Calu3 (cell line): Measurements from ENCODE around the gene RASGRF2. TPM values are rescaled to one million over a fixed set of nuclear protein-coding genes. Genes with fewer than 3 reads are reported as not detected.

Source experiments
- BruUV-seq: library from RNA; stranded (reverse); fragments of 400-500 nt; replicated peaks from 2 replicates; lab custom pipeline; 2021; lab: Mats Ljungman, UMichigan
- CTCF ChIA-PET: fragments of 300-600 bp; sonication (Branson Sonifier 250); formaldehyde crosslinking; loops from one replicate; lab custom pipeline; 2022; ENCODE audit warnings: antibody characterized with exemption; lab: Charles Lee
- DNase-seq: peaks from one replicate; pipeline ENCODE4 v3.0.0; 2022
- H3K27ac Mint-ChIP-seq: one replicate; pipeline ENCODE4 v1.8.0; 2022; ENCODE audit warnings: mixed read lengths; ENCODE audit not compliant: unreplicated experiment
- H3K27me3 Mint-ChIP-seq: one replicate; pipeline ENCODE4 v1.8.0; 2022; ENCODE audit warnings: mixed read lengths; ENCODE audit not compliant: unreplicated experiment
- H3K36me3 Mint-ChIP-seq: one replicate; pipeline ENCODE4 v1.8.0; 2022; ENCODE audit warnings: mild to moderate bottlenecking, moderate library complexity, mixed read lengths; ENCODE audit not compliant: insufficient read depth, unreplicated experiment
- H3K4me1 Mint-ChIP-seq: one replicate; pipeline ENCODE4 v1.8.0; 2022; ENCODE audit warnings: mild to moderate bottlenecking, low read depth, mixed read lengths; ENCODE audit not compliant: unreplicated experiment
- H3K4me3 Mint-ChIP-seq: one replicate; pipeline ENCODE4 v1.8.0; 2022; ENCODE audit warnings: mild to moderate bottlenecking, low read depth, moderate library complexity, mixed read lengths; ENCODE audit not compliant: unreplicated experiment
- H3K9me3 Mint-ChIP-seq: one replicate; pipeline ENCODE4 v1.8.0; 2022; ENCODE audit warnings: low read depth, mixed read lengths; ENCODE audit not compliant: unreplicated experiment
- intact Hi-C: fragments of 100-400 bp; cut with micrococcal nuclease; formaldehyde crosslinking; loops from one replicate; pipeline ENCODE4 v1.10.0; 2022; ENCODE audit not compliant: unreplicated experiment
- total RNA-seq: library from RNA; stranded (reverse); gene quantifications from 2 replicates; pipeline ENCODE4 v1.2.3, GENCODE V29; 2022
- TF ChIP-seq, protein P1 (sequence below): fragments of 200-600 bp; IDR thresholded peaks from one replicate; pipeline ENCODE4 v1.8.0; 2022; ENCODE audit warnings: antibody characterized with exemption; ENCODE audit not compliant: unreplicated experiment

The RASGRF2 gene
- total RNA-seq, 1 experiment from 2014 or later: 27.7 TPM

DNA sequence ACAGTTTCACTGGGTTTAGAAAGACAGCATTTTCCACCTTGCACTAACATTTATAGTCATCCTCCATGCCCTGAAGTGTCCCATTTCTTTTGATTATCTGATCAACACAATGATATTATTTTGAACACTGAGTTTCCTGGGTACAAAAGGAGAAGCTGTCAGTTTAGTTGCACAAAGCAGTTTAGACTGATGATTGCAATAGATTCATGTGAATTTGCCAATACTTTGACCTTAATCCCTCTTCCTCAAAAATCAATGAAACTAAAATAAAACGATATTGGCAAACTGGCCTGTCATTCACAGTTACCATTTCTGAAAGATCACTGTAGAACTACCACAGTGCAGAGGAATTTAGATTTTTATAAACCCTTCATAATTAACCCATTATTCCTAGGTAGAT is 34.2 kb upstream of the RASGRF2 start:
- no peak overlapping the region for H3K4me3 Mint-ChIP-seq
- no peaks in the 10 kb centered on the region for H3K27me3 Mint-ChIP-seq
- intact Hi-C loops: loop anchor here (10.0 kb wide), 1 partner anchor 211 kb away; no protein-coding TSS in a partner anchor
- CTCF ChIA-PET: no interaction called here
- peaks cover 13% of the 10 kb centered on the region for H3K4me1 Mint-ChIP-seq
- no peak overlapping the region for H3K27ac Mint-ChIP-seq
- DNase-seq: no peak
- BruUV-seq: no TSS peak
- no peaks in the 10 kb centered on the region for H3K36me3 Mint-ChIP-seq
- H3K9me3 Mint-ChIP-seq: no peaks in the 10 kb centered on the region
- TF ChIP-seq, protein P1, sequence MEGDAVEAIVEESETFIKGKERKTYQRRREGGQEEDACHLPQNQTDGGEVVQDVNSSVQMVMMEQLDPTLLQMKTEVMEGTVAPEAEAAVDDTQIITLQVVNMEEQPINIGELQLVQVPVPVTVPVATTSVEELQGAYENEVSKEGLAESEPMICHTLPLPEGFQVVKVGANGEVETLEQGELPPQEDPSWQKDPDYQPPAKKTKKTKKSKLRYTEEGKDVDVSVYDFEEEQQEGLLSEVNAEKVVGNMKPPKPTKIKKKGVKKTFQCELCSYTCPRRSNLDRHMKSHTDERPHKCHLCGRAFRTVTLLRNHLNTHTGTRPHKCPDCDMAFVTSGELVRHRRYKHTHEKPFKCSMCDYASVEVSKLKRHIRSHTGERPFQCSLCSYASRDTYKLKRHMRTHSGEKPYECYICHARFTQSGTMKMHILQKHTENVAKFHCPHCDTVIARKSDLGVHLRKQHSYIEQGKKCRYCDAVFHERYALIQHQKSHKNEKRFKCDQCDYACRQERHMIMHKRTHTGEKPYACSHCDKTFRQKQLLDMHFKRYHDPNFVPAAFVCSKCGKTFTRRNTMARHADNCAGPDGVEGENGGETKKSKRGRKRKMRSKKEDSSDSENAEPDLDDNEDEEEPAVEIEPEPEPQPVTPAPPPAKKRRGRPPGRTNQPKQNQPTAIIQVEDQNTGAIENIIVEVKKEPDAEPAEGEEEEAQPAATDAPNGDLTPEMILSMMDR: no peak

DNA sequence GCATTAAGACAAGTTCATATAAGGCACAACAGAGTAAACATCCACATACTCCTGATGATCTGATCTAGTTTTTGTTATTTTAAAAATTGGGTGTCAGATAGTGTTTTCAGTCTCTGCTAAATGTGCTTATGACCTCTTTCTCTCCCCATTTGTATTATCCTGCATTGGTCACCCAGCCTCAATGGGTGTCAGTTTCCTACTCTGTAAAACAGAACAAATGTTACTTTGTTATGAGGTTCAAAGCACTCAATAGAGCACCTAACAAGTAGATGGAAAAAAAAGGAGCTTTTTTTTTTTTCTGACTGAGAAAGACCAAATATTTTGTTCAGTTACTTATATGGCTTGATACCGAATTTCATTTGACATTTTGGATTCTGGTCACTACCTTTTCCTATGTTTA is 33.6 kb upstream of the RASGRF2 start:
- Mint-ChIP-seq H3K27ac (no peak overlapping the region), H3K27me3 (no peaks in the 10 kb centered on the region), H3K9me3 (no peaks in the 10 kb centered on the region), H3K4me3 (no peak overlapping the region), H3K36me3 (no peaks in the 10 kb centered on the region), H3K4me1 (peaks cover 16% of the 10 kb centered on the region)
- CTCF ChIA-PET: interaction anchor here (1.6 kb wide), 1 partner anchor 9 kb away, joined by 9 read pairs; no protein-coding TSS in a partner anchor
- DNase-seq: no peak
- no TSS peak for BruUV-seq
- intact Hi-C loops: loop anchor here (10.0 kb wide), 1 partner anchor 212 kb away; no protein-coding TSS in a partner anchor
- TF ChIP-seq, protein P1: no peak

DNA sequence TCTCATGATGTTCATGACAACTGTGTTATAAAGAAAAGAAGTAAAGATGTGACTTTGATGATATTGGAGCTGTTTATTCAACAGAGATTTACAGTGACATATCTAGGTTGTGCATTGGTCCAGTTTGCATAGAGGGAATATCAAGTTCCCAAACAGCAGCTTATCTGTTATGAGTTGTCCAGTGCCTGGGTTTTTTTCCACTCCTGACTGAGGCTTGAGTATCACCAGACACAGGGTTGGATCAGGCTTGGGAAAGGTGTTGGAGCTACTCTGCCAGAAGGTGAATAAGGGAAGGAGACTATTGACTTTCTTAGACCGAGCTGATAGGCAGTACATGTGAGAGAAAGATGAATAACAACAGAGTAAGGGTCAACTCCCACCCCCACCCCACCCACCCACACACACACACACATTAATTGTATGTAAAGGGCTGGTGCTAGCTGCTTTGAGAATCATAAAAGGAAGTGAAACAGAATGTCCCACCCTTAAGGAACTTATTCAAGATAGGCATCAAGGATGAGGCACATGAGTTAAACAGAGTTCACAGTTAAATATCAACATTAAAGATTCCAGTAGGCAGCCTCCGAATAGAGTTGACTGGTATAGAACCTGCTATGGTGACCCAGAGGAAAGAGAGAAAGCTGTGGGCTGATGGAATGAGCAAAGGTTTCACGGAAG is 33.0 kb upstream of the RASGRF2 start:
- no peaks in the 10 kb centered on the region for H3K9me3 Mint-ChIP-seq
- no TSS peak for BruUV-seq
- intact Hi-C loops: loop anchor here (10.0 kb wide), 1 partner anchor 212 kb away; no protein-coding TSS in a partner anchor
- H3K4me3 Mint-ChIP-seq: no peak overlapping the region
- CTCF ChIA-PET: interaction anchor here (1.6 kb wide), 1 partner anchor 8 kb away, joined by 9 read pairs; no protein-coding TSS in a partner anchor
- no peaks in the 10 kb centered on the region for H3K36me3 Mint-ChIP-seq
- no peaks in the 10 kb centered on the region for H3K27me3 Mint-ChIP-seq
- TF ChIP-seq, protein P1: no peak
- no peak overlapping the region for H3K27ac Mint-ChIP-seq
- H3K4me1 Mint-ChIP-seq: peaks cover 19% of the 10 kb centered on the region
- no peak for DNase-seq

DNA sequence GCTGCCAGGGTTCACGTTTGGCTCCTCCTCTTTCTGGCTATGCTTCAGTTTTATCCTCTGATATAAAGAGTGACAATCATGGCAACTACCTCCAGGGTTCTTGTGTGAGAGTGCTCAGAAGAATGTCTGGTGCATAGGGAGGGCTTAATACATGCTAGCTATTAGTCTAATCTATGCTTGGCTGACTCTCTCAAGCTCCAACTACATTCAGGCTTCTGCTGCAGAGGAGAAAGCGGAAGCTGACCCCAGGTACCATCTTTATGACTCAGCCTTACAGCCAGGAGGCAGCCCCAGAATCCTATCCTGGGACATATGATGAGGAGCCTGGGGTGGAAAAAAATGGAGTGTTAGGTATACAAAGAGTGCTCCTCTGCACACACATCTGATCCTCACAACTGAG is 32.1 kb upstream of the RASGRF2 start:
- no TSS peak for BruUV-seq

More for the DNA sequence above, 32.1 kb upstream of the RASGRF2 start:
- no peak for DNase-seq
- intact Hi-C loops: loop anchor here (10.0 kb wide), 1 partner anchor 213 kb away; no protein-coding TSS in a partner anchor
- CTCF ChIA-PET: interaction anchor here (1.6 kb wide), 1 partner anchor 8 kb away, joined by 9 read pairs; no protein-coding TSS in a partner anchor
- Mint-ChIP-seq H3K9me3 (no peaks in the 10 kb centered on the region), H3K4me3 (no peak overlapping the region), H3K27me3 (no peaks in the 10 kb centered on the region), H3K4me1 (peaks cover 19% of the 10 kb centered on the region), H3K27ac (no peak overlapping the region), H3K36me3 (no peaks in the 10 kb centered on the region)
- TF ChIP-seq, protein P1: no peak
